HG03521 (cell line): ENCODE measurements around the gene FDXR.

Source experiments
- ATAC-seq: cut with Tn5 transposase; IDR thresholded peaks from one replicate; pipeline ENCODE4 v1.9.1; 2021; ENCODE audit warnings: mild to moderate bottlenecking, moderate library complexity; ENCODE audit not compliant: unreplicated experiment

FDXR gene

GRCh38 chr17:74815550-74816370, 57.0 kb downstream of the FDXR start:
- no peak for ATAC-seq

DNA sequence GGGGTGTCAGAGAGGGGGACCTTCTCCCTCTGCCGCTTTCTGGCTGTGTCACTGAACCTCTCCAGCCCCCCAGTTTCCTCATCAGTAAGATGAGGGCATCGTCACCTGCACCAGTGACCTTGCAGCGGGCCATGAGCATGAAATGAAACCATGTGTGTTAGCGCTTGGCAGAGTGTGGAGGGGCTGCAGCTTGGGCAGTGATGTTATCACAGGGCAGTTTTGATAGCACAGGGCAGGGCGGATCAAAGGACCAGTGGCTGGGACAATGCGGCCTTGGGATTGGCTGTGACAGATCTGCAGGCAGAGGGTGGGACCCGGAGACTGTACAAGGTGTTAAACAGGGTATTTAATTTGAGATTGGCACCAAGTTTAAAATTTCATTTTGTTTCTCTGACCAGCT, 57.7 kb downstream of the FDXR start:
- no peak for ATAC-seq

GRCh38 chr17:74814453-74814852, 58.3 kb downstream of the FDXR start:
- no peak for ATAC-seq
